Endothelial cell of umbilical vein (primary cell): ENCODE results near the gene SLC1A3. TPM values are rescaled to one million over a fixed set of nuclear protein-coding genes. Genes with fewer than 3 reads are reported as not detected.

Experiments used
- BruUV-seq: library from RNA; stranded (reverse); fragments of 400-500 nt; replicated peaks from 2 replicates; lab custom pipeline; 2021; lab: Mats Ljungman, UMichigan
- CTCF ChIA-PET: fragments of 300-600, 350-600 bp; sonication (Branson Sonifier 250); formaldehyde crosslinking; loops from one replicate; lab custom pipeline; 2021; ENCODE audit warnings: antibody characterized with exemption, inconsistent platforms; lab: Charles Lee
- POLR2A ChIA-PET: fragments of 300-600, 350-600 bp; sonication (Branson Sonifier 250); formaldehyde crosslinking; loops from one replicate; lab custom pipeline; 2021; ENCODE audit warnings: antibody characterized with exemption, inconsistent platforms; lab: Charles Lee
- DNase-seq: peaks from one replicate; pipeline ENCODE4 v3.0.0-alpha.2; 2011; ENCODE audit warnings: low read depth, low spot score
- FAIRE-seq: peaks from 2 replicates; lab custom pipeline; 2011; peaks lifted over from hg19 to GRCh38; lab: Jason Lieb, UNC
- H2AFZ ChIP-seq: 2 replicates; pipeline ENCODE4 v1.6.0; 2012; ENCODE audit warnings: low read depth, low read length, control low read depth, inconsistent platforms
- H3K27ac ChIP-seq: 2 replicates; pipeline ENCODE4 v1.5.1; 2011; ENCODE audit warnings: low read depth, mild to moderate bottlenecking, control low read depth, low read length, moderate library complexity; ENCODE audit not compliant: insufficient read depth
- H3K27me3 ChIP-seq, 2 experiments: 2 replicates each; pipeline versions ENCODE4 v1.6.0 to v1.6.1; 2011; ENCODE audit warnings: low read length in 2 of 2, mixed read lengths in 1 of 2; ENCODE audit not compliant: control insufficient read depth in 2 of 2, insufficient read depth in 2 of 2
- H3K36me3 ChIP-seq, 2 experiments: 2 replicates in 1 of 2; 3 replicates in 1 of 2; pipeline ENCODE4 v1.5.1; 2011; ENCODE audit warnings: low read length in 2 of 2, mild to moderate bottlenecking in 1 of 2, moderate library complexity in 1 of 2; ENCODE audit not compliant: control insufficient read depth in 2 of 2, insufficient read depth in 2 of 2; ENCODE audit errors: extremely low read depth in 1 of 2
- H3K4me1 ChIP-seq: 3 replicates; pipeline ENCODE4 v1.5.1; 2011; ENCODE audit warnings: mild to moderate bottlenecking, low read length; ENCODE audit not compliant: control insufficient read depth, insufficient read depth; ENCODE audit errors: extremely low read depth
- H3K4me2 ChIP-seq: 2 replicates; pipeline ENCODE4 v1.6.1; 2011; ENCODE audit warnings: low read length, control low read depth, mixed read lengths; ENCODE audit not compliant: insufficient read depth
- H3K4me3 ChIP-seq, 3 experiments: fragments of 200-600 bp in 1 of 3; sonication (generic), shearing (Covaris generic) in 1 of 3; replicated peaks in 1 of 3; 2 replicates each; pipeline ENCODE4 v1.5.1; 2011 to 2016; ENCODE audit warnings: control low read depth in 3 of 3, low read length in 3 of 3, mild to moderate bottlenecking in 2 of 3, inconsistent platforms in 1 of 3, low read depth in 1 of 3, moderate library complexity in 1 of 3; ENCODE audit not compliant: insufficient read depth in 1 of 3
- H3K79me2 ChIP-seq: 2 replicates; pipeline ENCODE4 v1.6.0; 2012; ENCODE audit warnings: low read length, inconsistent platforms; ENCODE audit not compliant: control insufficient read depth, insufficient read depth
- H3K9ac ChIP-seq: replicated peaks from 2 replicates; pipeline ENCODE3; 2011; ENCODE audit warnings: low read length, control low read depth; ENCODE audit not compliant: insufficient read depth; ENCODE audit errors: extremely low read depth
- H3K9me1 ChIP-seq: replicated peaks from 3 replicates; pipeline ENCODE4 v1.6.0; 2011; ENCODE audit warnings: mild to moderate bottlenecking, low read length; ENCODE audit not compliant: control insufficient read depth, insufficient read depth; ENCODE audit errors: extremely low read depth
- H3K9me3 ChIP-seq: replicated peaks from 2 replicates; pipeline ENCODE4 v1.5.1; 2012; ENCODE audit warnings: low read length, inconsistent platforms; ENCODE audit not compliant: control insufficient read depth, insufficient read depth
- H4K20me1 ChIP-seq: replicated peaks from 2 replicates; pipeline ENCODE3; 2011; ENCODE audit warnings: mild to moderate bottlenecking, low read length; ENCODE audit not compliant: control insufficient read depth, insufficient read depth; ENCODE audit errors: extremely low read depth
- CTCF ChIP-seq, 2 donors: IDR thresholded peaks; 1 replicate in 1 of 2; 2 replicates in 1 of 2; pipeline ENCODE4 v1.5.1; 2011; ENCODE audit warnings: low read length in 2 of 2, mild to moderate bottlenecking in 2 of 2, moderate library complexity in 2 of 2, control low read depth in 1 of 2, inconsistent platforms in 1 of 2, low read depth in 1 of 2; ENCODE audit not compliant: insufficient read depth in 1 of 2; ENCODE audit errors: extremely low read depth in 1 of 2
- EZH2 ChIP-seq: IDR thresholded peaks from 2 replicates; pipeline ENCODE4 v1.6.1; 2012; ENCODE audit warnings: borderline replicate concordance, low read depth, mild to moderate bottlenecking, moderate library complexity, low read length, inconsistent platforms; ENCODE audit not compliant: severe bottlenecking
- FOS ChIP-seq: IDR thresholded peaks from 2 replicates; pipeline ENCODE4 v1.6.1; 2011; ENCODE audit warnings: mild to moderate bottlenecking, low read length, moderate library complexity, borderline replicate concordance; ENCODE audit not compliant: insufficient read depth
- GATA2 ChIP-seq: IDR thresholded peaks from 2 replicates; pipeline ENCODE4 v1.7.0; 2011; ENCODE audit warnings: low read depth, mild to moderate bottlenecking, moderate library complexity, mixed read lengths, low read length; ENCODE audit not compliant: insufficient read length, insufficient read depth
- JUN ChIP-seq: IDR thresholded peaks from 2 replicates; pipeline ENCODE4 v1.6.1; 2011; ENCODE audit warnings: borderline replicate concordance, low read depth; ENCODE audit not compliant: insufficient read length, insufficient read depth
- MAX ChIP-seq: IDR thresholded peaks from 2 replicates; pipeline ENCODE4 v1.6.1; 2011; ENCODE audit not compliant: insufficient read depth, insufficient read length
- MYC ChIP-seq: IDR thresholded peaks from one replicate; pipeline ENCODE4 v1.6.1; 2011; ENCODE audit warnings: mild to moderate bottlenecking, low read depth, low read length
- POLR2A ChIP-seq: IDR thresholded peaks from 2 replicates; pipeline ENCODE4 v1.6.1; 2012; ENCODE audit warnings: low read depth, mild to moderate bottlenecking, control low read depth, low read length
- POLR2AphosphoS5 ChIP-seq: IDR thresholded peaks from 2 replicates; pipeline ENCODE4 v1.6.1; 2012; ENCODE audit warnings: low read depth, mild to moderate bottlenecking, control low read depth, low read length, moderate library complexity; ENCODE audit not compliant: insufficient read depth
- dilution Hi-C: fragments of 300-500 bp; cut with MboI; formaldehyde crosslinking; loops from one replicate; pipeline ENCODE4 v1.15.0; 2019; ENCODE audit warnings: low sequenced_read_pairs; ENCODE audit not compliant: extremely low pct_ligation_motif_present
- intact Hi-C: fragments of 100-400 bp; cut with micrococcal nuclease; formaldehyde crosslinking; loops from one replicate; pipeline ENCODE4 v1.10.0; 2022
- polyA plus RNA-seq, 4 experiments: library from polyadenylated mRNA; depleted of rRNA in 3 of 4; stranded (reverse) in 3 of 4; unstranded in 1 of 4; fragments of >200 nt; gene quantifications; 2 replicates each; pipeline versions ENCODE4 v1.2.1 to v1.2.3, GENCODE V29; 2011 to 2012; ENCODE audit warnings: missing spikeins in 1 of 4
- total RNA-seq: library from RNA; stranded (reverse); gene quantifications from 2 replicates; pipeline ENCODE4 v1.2.3, GENCODE V29; 2021

Gene SLC1A3
- total and polyA plus RNA-seq, 2 donors (not counting 3 experiments of a cell fraction or from before 2014, with no cell fraction given), result 0.36 TPM; not detected in 1

GRCh38 chr5:36682499-36682898 is 76.1 kb downstream of the SLC1A3 start:
- Histone ChIP-seq H3K4me2 (no peak overlapping the region), H2AFZ (no peak overlapping the region), H4K20me1 (no peaks in the 10 kb centered on the region), H3K27ac (no peak overlapping the region), H3K4me3 (no peak overlapping the region), H3K79me2 (no peaks in the 10 kb centered on the region), H3K9me3 (no peaks in the 10 kb centered on the region), H3K9me1 (no peaks in the 10 kb centered on the region), H3K4me1 (no peaks in the 10 kb centered on the region), H3K9ac (no peak overlapping the region), H3K27me3 (peaks cover 2 to 5% of the 10 kb centered on the region in 2 experiments), H3K36me3 (no peaks in the 10 kb centered on the region)
- ChIA-PET POLR2A (no interaction called here), CTCF (interaction anchor here (2.7 kb wide), 1 partner anchor 11 kb away, joined by 6 read pairs; no protein-coding TSS in a partner anchor)
- no TSS peak for BruUV-seq
- FAIRE-seq, result no peak
- no peak for TF ChIP-seq POLR2A
- no peak for TF ChIP-seq FOS
- TF ChIP-seq JUN, result no peak
- no peak for TF ChIP-seq CTCF (IDR thresholded peaks at IDR 0.05; ENCODE audit: extremely low read depth in 1 of 2, insufficient read depth in 1 of 2, low read depth in 1 of 2, low read length in 2 of 2)
- no peak for TF ChIP-seq POLR2AphosphoS5
- no peak for TF ChIP-seq MAX
- TF ChIP-seq MYC, result no peak
- TF ChIP-seq GATA2, result no peak
- no peak for TF ChIP-seq EZH2
- intact Hi-C loops (no loop called here), dilution Hi-C loops (no loop called here)
- DNase-seq, result no peak
